ENCODE results near the gene CAPZB.

DNA sequence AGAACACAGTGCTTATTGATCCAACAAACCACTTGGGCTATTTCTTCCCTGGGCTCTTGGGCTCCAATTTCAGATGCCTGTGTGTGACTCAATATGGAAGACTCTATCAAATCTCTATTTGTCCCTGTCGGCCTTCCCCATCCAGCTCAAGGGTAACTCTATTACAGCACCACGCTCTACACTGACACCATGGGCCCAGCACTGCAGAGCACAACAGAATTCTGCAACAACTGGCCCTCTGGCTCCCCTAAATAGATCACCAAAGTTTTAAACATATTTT lies 51.7 kb downstream of the CAPZB start:
- TF ChIP-seq RARB (CRISPR knock-in tag; IDR thresholded peaks at IDR 0.05) = no peak
- no peak for TF ChIP-seq ESRRG (CRISPR knock-in tag; IDR thresholded peaks at IDR 0.05)
- no peak for TF ChIP-seq BACH2 (CRISPR knock-in tag; IDR thresholded peaks at IDR 0.05; ENCODE audit: borderline replicate concordance)
- TF ChIP-seq, protein P1, sequence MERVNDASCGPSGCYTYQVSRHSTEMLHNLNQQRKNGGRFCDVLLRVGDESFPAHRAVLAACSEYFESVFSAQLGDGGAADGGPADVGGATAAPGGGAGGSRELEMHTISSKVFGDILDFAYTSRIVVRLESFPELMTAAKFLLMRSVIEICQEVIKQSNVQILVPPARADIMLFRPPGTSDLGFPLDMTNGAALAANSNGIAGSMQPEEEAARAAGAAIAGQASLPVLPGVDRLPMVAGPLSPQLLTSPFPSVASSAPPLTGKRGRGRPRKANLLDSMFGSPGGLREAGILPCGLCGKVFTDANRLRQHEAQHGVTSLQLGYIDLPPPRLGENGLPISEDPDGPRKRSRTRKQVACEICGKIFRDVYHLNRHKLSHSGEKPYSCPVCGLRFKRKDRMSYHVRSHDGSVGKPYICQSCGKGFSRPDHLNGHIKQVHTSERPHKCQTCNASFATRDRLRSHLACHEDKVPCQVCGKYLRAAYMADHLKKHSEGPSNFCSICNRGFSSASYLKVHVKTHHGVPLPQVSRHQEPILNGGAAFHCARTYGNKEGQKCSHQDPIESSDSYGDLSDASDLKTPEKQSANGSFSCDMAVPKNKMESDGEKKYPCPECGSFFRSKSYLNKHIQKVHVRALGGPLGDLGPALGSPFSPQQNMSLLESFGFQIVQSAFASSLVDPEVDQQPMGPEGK (CRISPR knock-in tag; IDR thresholded peaks at IDR 0.05; ENCODE audit: borderline replicate concordance) = no peak
- TF ChIP-seq OSR1 (CRISPR knock-in tag; IDR thresholded peaks at IDR 0.05) = no peak
- no peak for TF ChIP-seq GLIS3 (CRISPR knock-in tag; IDR thresholded peaks at IDR 0.05)
- no peak for TF ChIP-seq ZFP3 (CRISPR knock-in tag; IDR thresholded peaks at IDR 0.05)
- no peak for TF ChIP-seq TCF4 (CRISPR knock-in tag; IDR thresholded peaks at IDR 0.05; ENCODE audit: borderline replicate concordance)
- no peak for TF ChIP-seq TOX (CRISPR knock-in tag; IDR thresholded peaks at IDR 0.05; ENCODE audit: borderline replicate concordance)
- no peak for TF ChIP-seq ZNF565 (CRISPR knock-in tag; conservative IDR thresholded peaks at IDR 0.05; ENCODE audit: low read depth)
- TF ChIP-seq CSDC2 (CRISPR knock-in tag; IDR thresholded peaks at IDR 0.05) = no peak
- no peak for TF ChIP-seq ARNTL (CRISPR knock-in tag; IDR thresholded peaks at IDR 0.05; ENCODE audit: borderline replicate concordance, low read depth)
- no peak for TF ChIP-seq ZFP30 (CRISPR knock-in tag; IDR thresholded peaks at IDR 0.05)

All from SK-N-SH treated with all-trans-retinoic acid at 6 μM for 48 hours (cell line).